ENCODE measurements around the gene RAD9A.

DNA sequence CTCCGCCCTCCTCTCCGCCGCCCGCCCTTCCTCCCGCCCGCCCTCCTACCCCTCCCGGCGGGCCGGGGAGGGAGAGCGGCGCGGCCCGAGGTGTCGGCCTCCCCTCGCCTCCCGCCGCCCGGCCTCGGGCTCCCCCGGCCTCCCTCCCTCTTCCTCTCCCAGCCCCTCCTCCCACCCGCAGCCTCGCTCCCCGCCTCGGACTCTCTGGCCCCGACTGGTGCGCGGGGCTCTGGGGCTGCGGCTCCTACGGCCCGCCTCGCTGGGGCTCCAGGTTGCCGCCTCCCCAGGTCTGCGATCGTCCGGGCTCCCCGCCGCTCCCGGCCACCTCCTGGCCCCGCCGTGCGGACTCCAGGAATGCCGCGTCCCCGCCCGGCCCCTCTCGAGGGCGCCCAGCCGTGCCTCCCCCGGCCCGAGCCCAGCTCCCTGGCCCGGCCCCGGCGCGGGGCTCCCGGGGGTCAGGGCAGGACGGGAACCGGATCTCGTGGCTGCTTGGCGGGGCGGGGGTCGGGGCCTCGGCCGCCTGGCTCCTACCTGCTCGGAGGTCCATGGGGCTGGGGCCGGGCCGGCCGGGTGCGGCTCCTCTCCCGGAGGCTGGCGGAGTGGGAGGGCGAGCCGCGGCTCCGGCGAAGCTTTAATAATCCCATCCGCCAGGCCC lies 18.7 kb upstream of the RAD9A start, which contains the start of gene CLCF1:
- TF ChIP-seq KDM1A (IDR thresholded peaks at IDR 0.05) (no peak), KLF16 (IDR thresholded peaks at IDR 0.05) (no peak)
